Hindlimb muscle (tissue), 1 donor: ENCODE measurements around the gene APEX1. TPM values are rescaled to one million over a fixed set of nuclear protein-coding genes. Genes with fewer than 3 reads are reported as not detected.

Source experiments
- DNase-seq: peaks from one replicate; pipeline ENCODE4 v3.0.0-alpha.2; 2013
- polyA plus RNA-seq: library from polyadenylated mRNA; unstranded; fragments of 120-200 nt; gene quantifications from one replicate; pipeline ENCODE4 v1.2.1, GENCODE V29; 2013; ENCODE audit not compliant: insufficient read length

APEX1 gene
- polyA plus RNA-seq, result 163 TPM

DNA sequence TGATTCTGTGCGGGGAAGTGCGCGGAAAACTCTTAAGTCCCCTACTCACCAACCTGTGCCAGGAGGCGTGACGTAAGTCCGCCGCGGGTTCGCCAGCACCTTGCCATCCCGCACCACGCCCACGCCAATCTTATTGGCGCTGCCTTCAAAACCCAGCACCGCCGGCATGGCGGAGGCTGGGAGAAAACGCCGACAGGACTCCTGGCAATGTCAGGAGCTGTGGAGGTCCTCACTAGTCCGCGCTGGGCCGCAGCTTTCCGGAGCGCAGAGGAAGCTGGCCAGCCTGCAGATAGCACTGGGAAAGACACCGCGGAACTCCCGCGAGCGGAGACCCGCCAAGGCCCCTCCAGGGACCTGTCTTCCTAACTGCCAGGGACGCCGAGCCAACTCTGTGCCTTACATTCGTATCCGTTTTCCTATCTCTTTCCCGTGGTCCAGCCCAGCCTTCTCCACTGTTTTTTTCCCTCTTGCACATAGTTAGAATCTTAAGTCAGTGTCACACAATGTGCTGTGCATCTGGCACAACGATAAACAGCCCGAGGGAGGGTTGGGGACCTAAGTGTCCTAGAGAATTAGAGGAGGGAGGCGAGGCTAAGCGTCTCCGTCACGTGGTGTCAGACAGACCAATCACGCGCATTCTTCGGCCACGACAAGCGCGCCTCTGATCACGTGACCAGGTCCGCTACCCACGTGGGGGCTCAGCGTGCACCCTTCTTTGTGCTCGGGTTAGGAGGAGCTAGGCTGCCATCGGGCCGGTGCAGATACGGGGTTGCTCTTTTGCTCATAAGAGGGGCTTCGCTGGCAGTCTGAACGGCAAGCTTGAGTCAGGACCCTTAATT, at the start of gene APEX1, which contains the start of gene OSGEP:
APEX1 (plus strand) TSS at position 711 of the 839 bp plus-strand sequence. CDS start 420 bp downstream, outside the sequence.
OSGEP (minus strand) TSS at position 297 of the 839 bp plus-strand sequence; CDS start at position 168, 129 bp downstream.
- DNase-seq, result peak; percentile 98

DNA sequence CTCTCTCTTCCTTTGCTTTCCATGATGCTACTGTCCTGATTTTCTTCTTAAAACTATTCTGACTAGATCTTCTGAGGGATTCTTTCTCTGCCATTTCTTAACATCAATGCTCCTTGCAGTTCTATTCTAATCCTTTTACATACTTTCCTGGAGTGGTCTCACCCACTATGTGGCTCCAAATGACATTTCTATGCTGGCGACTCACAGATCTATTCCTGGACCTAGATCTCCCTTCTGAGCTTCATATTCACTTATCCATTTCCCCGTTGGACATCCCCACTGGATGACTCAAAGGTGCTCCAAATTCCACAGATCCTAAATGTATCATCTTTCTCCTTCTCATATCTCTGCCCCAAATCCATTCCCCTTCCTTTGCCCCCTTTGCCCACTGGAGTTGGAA, 45.8 kb upstream of the APEX1 start:
- no peak for DNase-seq

DNA sequence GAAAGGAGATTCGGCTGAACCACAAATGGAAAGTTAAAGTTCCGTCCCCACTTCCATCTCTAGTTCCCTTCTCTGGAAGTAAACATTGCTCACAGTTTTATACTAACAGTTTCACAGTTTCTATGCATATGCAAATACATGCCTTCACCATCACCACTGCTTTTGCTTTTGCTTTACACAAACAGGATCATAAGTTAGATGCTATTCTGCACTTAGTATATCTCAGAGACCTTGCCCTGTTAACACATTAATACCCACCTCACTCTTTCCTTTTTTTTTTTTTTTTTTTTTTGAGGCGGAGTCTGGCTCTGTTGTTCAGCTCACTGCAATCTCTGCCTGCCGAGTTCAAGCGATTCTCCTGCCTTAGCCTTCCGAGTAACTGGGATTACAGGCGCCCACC, 42.6 kb upstream of the APEX1 start:
- DNase-seq, result no peak

DNA sequence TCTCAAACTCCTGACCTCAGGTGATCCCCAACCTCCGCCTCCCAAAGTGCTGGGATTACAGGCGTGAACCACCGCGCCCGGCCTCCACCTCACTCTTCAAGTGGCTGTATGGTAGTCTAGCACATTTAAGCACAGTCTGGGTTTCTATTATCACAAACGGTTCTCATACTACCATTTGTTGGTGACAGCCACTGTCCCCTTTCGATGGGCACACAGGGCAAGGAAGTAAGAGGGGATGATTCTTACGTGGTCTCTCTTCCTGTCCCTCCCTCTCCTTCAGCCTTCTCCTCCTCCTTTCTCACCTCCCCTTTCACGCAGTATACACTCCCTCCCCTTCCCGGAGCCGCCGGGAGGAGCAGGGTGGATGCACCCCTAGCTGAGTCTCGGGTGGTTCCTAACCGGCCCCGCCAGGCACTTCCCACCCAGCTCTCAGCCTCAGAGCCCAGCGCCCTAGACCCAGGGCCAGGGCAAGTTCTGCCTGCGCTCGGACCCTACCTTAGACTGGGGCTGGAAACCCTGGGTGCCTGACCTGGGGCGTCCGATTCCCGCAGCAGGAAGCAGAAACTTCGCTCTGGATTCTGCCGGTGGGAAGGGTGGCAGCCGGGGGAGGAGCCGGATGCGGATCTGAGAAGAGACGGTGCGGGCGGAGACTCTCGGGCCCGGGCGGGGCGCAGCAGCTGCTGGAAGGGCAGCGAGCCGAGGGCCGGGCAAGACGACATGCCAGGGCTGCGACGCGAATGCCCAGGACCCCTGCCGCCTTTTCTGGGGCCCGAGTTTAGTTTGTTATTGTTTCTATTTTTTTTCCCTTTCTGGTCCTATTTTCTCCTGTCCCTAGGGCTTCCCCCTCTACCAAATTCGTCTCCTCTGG, 41.9 kb upstream of the APEX1 start, which contains the start of gene TEP1:
TEP1 (minus strand) TSS at position 626 of the 868 bp plus-strand sequence. CDS start 5,062 bp downstream, outside the sequence.
- peak; percentile 85 for DNase-seq

DNA sequence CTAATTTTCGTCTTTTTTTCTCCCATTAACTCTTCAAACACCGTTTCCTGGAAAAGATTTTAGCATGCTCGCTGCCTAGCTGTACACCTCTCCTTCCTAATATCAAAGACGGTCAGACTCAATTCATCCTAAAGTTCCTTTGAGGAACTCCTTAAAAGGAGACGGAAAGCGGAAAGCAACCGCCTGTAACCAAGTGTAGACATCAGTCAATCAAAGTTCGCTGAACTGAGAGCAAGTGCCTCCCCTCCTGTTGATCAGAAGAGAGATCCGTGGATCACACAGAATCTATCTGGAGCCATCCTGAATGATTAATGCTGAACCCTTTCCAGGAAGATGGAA, 41.3 kb upstream of the APEX1 start:
- no peak for DNase-seq

DNA sequence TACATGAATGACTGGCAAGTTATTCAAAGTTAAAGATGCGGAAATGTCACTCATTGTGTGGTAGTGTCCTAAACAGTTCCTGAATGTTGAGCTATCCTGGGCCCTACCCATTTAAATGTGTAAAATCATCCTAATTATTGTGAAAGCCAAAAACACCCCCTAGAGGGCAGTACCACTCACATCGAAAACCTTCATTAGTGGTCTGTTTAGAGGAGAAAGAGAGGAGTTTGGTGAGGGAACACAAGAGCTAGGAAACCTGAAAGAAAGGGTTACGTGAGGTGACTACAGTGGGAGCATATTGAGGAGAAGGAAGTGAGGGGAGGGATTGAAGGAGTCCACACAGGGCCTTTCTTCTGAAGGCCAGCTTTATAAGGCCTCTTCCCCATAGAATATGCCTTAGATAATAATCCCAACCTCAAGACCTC, 39.2 kb upstream of the APEX1 start:
- DNase-seq, result no peak

DNA sequence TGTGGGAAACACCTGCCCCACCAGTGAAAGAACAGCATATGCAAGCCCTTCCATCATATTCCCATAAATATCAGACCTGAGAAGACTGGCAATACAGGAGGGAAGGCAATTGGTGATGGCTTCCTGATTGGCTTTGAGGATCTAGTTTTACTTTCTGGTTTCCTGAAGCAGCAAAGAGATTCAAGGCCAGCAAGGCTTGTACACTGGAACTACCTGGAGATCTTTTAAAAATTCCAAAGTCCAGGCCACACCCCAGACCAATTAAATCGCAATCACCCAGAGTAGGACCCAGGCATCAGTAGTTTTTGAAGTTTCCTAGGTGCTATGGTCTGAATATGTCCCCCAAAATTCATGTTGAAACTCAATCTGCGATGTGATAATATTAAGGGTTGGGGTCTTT, 38.8 kb upstream of the APEX1 start:
- DNase-seq, result no peak

DNA sequence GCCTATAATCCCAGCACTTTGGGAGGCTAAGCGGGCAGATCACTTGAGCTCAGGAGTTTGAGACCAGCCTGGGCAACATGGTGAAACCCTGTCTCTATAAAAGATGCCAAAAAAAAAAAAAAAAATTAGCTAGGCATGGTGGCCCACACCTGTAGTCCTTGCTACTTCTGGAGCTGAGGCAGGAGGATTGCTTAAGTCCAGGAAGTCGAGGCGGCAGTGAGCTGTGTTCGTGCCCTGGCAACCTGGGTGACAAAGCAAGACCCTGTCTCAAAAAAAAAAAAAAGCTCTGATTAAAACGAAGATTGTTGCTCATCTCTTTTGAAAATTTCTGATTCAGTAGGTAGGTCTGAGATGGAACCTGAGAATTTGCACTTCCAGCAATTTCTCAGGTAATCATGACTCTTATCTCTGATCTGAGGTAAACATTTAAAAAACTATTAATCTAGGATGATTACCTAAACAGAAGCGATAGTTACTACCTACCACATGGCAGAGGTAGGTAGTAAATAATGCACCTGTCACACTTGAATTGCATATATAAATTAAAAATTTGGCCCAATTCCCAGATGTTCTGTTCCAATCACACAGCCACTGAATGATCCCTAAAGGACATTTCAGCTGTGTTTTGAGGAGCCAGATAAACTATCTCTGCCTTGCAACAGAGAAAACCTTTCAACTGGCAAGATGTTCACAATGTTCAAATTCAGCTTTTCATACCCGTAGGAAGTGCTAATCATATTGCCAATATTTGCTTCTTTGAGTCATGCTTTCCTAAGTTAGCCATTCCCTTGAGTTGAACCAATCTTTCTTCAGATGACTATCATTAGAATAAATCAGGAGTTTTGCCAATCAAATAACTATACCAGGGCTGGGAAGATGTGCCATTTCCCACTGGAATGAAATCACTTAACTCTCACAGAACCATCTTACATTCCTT, 37.5 kb upstream of the APEX1 start:
- DNase-seq, result no peak

DNA sequence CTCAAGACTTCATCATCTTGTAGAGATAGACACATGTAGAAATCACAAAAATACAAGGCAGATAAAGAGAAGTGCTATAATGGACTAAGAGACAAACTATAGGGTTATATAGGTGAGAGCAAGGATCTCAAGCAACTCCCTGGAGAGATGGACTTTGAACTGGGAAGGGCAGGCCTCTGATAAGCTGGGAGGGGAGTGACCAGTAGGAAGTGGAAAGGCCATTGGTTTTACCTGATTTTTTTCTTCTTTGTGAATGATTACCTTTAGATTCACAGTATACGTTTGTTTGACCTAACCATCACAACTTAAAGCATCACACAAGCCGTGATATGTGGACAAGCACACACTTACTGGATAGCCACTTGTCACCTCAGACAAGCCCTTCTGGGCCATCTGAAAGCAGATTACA, 36.5 kb upstream of the APEX1 start:
- DNase-seq, result no peak

DNA sequence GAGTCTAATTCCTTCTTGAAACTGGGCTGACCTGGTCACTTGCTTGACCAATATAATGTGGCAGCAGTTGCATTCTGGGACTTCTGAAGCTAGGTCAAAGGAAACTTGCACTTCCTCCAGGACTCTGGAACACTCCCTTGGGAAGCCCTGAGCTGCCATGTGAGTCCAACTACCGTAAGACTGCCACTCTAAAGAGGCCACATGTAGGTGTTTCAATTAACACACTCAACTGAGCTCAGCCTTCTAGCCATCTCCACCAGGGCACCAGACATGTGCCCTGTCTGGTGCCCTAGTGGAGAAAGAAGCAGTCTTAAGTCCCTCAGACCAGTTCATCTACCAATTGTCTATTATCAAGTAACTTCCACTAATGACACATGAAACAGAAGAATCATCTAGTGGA, 35.6 kb upstream of the APEX1 start:
- DNase-seq, result no peak

DNA sequence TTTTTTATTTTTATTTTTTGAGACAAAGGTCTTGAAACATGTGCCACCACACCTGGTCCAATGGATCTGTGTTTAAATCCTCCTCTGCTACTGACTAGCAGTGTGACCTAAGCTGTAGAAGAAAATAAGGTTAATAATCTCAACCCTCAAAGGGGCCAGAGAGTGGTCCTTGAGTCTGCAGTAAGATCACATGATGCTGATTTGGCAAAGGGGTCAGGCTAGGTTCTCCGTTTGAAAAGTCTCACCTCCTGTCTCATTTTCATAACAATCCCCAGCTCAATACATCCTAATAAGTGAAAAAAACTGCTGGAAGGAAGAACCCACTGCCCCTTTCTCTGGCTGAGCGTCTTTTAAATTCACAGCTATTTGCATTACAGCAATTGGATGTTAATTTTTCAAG, 33.8 kb upstream of the APEX1 start:
- DNase-seq, result no peak

DNA sequence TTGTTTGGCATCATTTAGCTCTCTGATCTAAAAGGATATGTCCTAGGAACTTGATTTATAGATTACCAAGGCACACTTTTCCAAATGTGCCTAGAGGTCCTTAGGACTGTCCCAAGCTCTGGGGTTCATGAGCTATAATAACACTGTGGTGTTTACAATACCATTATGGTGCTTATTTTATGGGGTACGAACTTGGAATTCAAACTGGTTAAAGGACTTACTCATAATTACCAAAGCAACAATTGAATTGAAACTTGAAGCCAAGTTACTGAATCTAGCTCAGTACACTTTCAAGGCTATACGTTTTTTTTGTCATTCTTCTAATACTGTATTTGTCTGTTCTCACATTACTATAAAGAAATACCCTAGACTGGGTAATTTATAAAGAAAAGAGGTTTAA, 32.1 kb upstream of the APEX1 start:
- no peak for DNase-seq

DNA sequence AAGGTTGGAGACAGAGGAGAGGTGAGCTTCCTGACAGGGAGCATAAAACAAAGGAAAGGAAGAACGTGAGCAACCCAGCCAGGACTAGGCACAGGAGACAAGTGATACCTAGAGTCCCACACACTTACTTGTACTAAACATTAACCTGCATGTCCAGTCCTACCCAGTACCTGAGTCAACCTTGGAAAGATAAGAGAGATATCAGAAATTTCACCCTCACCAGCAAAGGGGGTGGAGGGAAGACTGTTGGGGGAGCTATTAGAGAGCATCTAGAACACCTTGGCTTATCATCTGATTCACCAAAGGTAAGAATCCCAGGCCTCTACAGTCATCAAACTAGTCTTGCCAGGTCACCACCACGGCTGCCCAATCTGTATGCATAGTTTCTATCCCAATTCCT, 30.2 kb upstream of the APEX1 start:
- no peak for DNase-seq

DNA sequence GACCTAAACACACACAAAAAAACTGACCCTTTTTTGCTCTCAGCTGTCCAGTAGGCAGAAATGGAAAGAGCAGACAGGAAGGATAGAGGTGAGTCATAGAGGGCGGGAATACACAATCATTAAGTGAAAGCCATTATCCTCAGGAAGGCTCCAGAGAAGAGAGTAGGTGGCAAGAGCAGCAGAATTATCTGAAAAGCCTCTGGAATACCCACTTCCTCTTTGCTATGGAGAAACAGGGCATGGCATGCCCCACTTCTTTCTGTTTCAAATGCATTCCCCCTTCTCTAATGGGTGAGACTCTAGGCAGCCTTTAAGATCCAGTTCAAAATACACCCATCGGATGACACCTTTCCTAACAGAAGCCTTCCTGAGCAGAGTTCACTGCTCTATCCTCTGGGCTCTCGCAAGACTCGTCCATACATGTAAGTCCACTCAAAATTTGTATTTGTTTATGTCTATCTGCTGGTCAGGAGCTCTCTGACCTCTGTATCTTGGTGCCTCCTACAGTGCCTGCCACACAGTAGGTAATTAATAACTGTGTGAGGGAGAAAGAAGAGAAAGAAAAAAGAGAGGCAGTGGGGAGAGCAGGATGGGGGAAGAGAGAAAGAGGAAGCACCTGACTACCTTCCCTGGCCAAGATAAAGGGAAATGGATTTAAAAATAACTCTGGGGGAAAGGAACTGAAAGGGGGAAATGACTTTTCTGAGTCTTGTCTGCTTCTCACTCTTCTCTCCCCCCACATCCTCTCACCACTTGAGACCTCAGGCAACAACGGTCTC, 27.6 kb upstream of the APEX1 start:
- DNase-seq, result no peak

DNA sequence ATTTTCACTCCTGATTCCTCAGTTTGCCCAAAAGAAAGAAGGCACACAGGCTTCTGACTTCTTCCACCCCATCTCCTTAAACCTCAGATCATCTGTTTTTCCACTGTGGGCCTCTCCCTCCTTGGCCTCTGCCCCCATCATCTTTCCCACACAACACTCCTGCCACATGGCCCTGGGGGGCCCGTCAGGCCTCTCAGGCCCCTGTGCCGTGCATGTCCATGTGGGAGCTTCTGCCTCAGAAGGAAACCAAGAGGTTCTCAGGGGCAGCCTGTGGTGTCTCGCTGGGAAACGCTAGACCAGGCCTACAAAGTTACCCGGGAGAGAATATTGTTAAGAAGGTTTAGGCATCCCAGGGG, 27.0 kb upstream of the APEX1 start:
- DNase-seq, result no peak

DNA sequence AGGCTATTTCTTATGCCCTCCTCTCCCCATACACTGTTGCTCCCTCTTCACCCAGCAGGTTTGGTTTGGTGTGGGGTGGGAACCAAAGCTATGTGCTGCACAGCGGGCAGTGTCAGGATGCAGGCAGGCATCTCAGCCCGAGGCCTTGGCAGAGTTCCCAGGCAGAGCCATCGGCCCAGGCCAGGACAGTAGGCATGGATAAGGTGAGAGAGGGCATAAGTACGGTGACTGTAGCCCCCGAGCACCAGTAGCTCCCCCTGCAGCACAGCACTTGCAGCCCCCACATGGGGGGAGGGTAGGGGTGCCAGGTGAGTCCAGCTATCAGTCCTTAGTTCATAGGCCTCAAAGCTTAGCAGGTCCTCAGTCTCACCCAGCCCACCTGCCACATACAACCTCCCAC, 26.2 kb upstream of the APEX1 start:
- DNase-seq, result no peak

DNA sequence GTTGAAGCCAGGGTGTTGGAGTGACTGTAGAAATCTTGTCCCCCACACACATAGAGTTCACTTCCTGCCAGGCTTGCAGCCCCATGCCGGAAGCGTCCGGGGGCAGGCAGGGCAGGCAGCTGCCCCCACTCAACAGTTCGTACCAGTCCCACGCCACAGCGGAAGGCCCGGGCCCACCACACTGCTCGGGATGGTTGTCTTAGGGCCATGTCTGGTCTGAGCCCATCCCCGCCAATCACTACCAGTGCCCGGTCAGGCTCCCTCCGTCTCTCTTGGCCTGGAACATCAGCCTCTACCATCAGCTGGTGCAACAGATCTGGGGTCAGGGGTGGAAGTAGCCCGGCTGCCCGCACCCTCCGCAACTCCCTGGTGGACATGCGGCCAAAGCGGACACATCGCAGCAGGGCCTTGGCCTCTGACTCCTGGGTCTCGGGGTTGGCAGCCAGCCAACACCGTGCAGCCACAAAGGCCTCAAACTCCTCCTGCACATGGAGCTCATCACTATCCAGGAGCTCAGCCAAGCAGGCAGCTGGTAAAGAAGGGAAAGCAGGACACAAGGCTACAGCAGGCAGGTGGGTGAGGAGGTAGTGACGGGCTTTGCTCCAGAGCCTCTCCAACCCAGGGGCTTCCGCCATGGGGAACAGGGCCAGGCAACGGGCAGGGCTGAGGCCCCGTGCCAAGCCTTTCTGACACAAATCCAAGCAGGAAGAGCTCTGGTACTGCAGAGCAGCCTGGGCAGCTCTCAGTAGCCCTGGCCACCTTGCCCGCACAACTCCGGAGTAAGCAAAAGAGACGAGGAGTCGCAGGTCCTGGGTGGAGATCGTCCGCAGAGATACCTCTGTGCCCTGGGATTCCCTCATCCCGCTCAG, 25.0 kb upstream of the APEX1 start:
- DNase-seq, result no peak

DNA sequence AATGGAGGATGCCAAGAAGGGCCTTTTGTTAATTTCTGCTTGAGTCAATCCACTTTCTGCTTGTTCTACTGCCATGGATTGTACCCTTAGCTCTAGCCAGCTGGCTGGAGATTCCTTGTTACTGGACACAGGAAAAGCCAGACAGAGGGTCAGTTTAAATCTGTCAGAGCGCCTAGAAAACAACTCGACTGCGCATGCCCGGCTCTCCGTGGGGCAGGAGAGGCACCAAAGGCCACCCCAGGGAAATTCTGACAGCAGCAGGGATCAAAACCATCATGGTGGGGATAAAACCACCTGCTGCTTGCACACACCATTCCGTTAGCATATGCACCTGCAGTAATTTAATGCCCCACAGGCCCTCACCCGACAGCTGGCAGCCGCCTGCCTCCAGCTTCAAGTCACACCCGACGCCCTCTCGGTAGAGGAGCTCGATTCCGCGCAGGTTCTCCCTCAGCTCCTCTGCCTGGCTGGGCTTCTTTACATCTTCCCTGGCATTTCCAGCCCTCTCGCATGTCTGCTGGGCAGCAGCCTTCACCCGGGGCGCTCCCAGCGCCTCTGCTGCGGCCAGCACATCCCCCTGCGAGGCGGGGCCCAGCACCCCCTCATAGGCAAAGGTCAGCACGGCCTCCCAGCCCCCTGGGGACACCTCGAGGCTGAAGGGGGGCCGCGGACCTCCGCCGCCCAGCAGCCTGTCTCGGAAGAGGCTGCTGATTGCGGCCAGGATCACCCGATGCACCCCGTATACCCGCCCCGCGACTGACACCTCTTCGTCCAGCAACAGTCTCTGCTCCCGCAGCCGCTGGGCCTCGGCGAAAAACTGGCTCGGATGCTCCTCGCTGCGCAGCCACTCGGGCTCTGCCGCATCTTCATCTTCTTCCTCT, 20.1 kb upstream of the APEX1 start:
- no peak for DNase-seq

DNA sequence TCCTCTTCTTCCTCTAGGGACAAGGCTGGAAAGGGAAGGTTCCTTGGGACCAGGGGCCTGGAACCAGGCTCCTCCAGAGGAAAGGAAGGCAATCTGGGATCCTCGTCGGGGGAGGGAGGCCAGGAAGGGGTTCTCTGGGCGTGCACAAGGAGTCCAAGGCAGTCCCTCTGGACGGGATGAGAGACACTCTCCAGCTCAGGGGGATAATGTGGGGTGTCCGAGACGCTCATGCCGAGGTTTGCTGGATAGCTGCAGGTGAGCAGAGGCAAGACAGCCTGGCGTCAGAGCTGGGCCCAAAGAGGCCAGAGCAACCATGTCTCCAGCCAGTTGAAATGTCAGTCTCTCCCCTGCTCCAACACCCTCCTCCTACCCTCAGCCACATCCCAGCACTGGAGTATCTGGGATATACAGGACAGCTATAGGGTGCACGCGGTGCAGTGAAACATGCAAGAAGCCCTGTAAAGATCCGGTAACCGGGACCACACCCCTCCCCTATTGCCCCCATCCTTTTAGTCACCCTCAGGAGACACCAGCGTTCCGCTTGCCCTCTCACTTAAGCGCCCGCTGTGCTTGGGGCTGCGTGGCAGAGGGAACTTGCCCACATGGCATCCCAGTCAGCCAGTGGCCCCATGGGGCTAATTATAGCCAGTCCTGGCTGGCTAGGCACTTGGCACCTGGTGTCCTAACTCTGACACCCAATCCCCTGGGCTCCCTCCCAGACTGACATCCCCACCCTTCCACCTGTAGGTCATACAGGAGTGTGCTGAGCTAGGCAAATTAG, 19.3 kb upstream of the APEX1 start, which contains the start of gene KLHL33:
KLHL33 (minus strand) TSS at position 585 of the 781 bp plus-strand sequence; CDS start at position 230, 355 bp downstream.
- DNase-seq, result no peak
